K562 (cell line): ENCODE results near the gene LYPD5. TPM values are rescaled to one million over a fixed set of nuclear protein-coding genes. Genes with fewer than 3 reads are reported as not detected.

Source experiments
- ATF2 ChIP-seq: sonication (generic); formaldehyde crosslinking; IDR thresholded peaks from 2 replicates; pipeline ENCODE4 v1.8.1; 2022; ENCODE audit warnings: missing genetic modification reagents
- BRCA1 ChIP-seq, 2 experiments: fragments of 450-650 bp in 1 of 2; sonication (generic) in 1 of 2; formaldehyde crosslinking in 1 of 2; IDR thresholded peaks; 2 replicates each; pipeline versions ENCODE4 v1.5.0 to v1.6.1; 2017 to 2020; ENCODE audit warnings: mild to moderate bottlenecking in 1 of 2, missing genetic modification reagents in 1 of 2
- BRF2 ChIP-seq: IDR thresholded peaks from 3 replicates; pipeline ENCODE4 v1.6.1; 2011; ENCODE audit warnings: borderline replicate concordance, mild to moderate bottlenecking; ENCODE audit not compliant: insufficient read length, insufficient read depth
- CHD2 ChIP-seq: IDR thresholded peaks from 2 replicates; pipeline ENCODE4 v1.6.1; 2011; ENCODE audit warnings: low read depth, low read length
- ETV5 ChIP-seq: sonication (generic); formaldehyde crosslinking; IDR thresholded peaks from 2 replicates; pipeline ENCODE4 v1.4.0; 2020; ENCODE audit warnings: low read depth, mild to moderate bottlenecking, missing genetic modification reagents
- HNRNPK ChIP-seq: fragments of 200-400 bp; formaldehyde crosslinking; IDR thresholded peaks from one replicate; pipeline ENCODE4 v1.6.1; 2018; ENCODE audit warnings: mild to moderate bottlenecking, low read depth, low read length; ENCODE audit not compliant: poor library complexity, severe bottlenecking
- KLF16 ChIP-seq: IDR thresholded peaks from 2 replicates; pipeline ENCODE4 v1.6.1; 2016; ENCODE audit warnings: antibody characterized with exemption
- L3MBTL2 ChIP-seq: fragments of 450-650 bp; IDR thresholded peaks from 2 replicates; pipeline ENCODE4 v1.6.1; 2016; ENCODE audit warnings: mild to moderate bottlenecking, moderate library complexity
- LEF1 ChIP-seq: fragments of 450-650 bp; IDR thresholded peaks from 2 replicates; pipeline ENCODE4 v1.6.1; 2016; ENCODE audit warnings: mild to moderate bottlenecking
- PCBP1 ChIP-seq: fragments of 200-400 bp; formaldehyde crosslinking; IDR thresholded peaks from 2 replicates; pipeline ENCODE4 v1.6.1; 2018; ENCODE audit warnings: mild to moderate bottlenecking, low read depth, low read length; ENCODE audit not compliant: poor library complexity, severe bottlenecking
- POLR3A ChIP-seq: IDR thresholded peaks from 2 replicates; pipeline ENCODE4 v1.6.1; 2011; ENCODE audit warnings: borderline replicate concordance, mild to moderate bottlenecking, moderate library complexity; ENCODE audit not compliant: insufficient read length, insufficient read depth; ENCODE audit errors: extremely low read depth
- RB1 ChIP-seq: fragments of 450-650 bp; IDR thresholded peaks from 2 replicates; pipeline ENCODE4 v1.6.1; 2017; ENCODE audit warnings: low read depth, mild to moderate bottlenecking
- SMC3 ChIP-seq: conservative IDR thresholded peaks from 2 replicates; pipeline ENCODE4 v1.6.1; 2011; ENCODE audit warnings: low read depth, low read length, improper control_type of control experiment; ENCODE audit not compliant: insufficient read depth
- SRSF1 ChIP-seq: fragments of 200-400 bp; formaldehyde crosslinking; IDR thresholded peaks from 2 replicates; pipeline ENCODE4 v1.6.1; 2017; ENCODE audit warnings: mild to moderate bottlenecking, low read depth, low read length, moderate library complexity
- TAL1 ChIP-seq: fragments of 450-650 bp; IDR thresholded peaks from 2 replicates; pipeline ENCODE4 v1.6.1; 2016; ENCODE audit warnings: mild to moderate bottlenecking
- ZBTB12 ChIP-seq: fragments of 250-450 bp; sonication (Bioruptor Pico); IDR thresholded peaks from 2 replicates; pipeline ENCODE4 v1.4.0; 2020
- ZNF175 ChIP-seq: fragments of 200-800 bp; sonication (Bioruptor generic); IDR thresholded peaks from 2 replicates; pipeline ENCODE4 v1.6.1; 2016; ENCODE audit warnings: low read depth, mild to moderate bottlenecking, missing genetic modification characterization, missing compliant biosample characterization
- ZNF23 ChIP-seq: fragments of 250-450 bp; sonication (Bioruptor Pico); IDR thresholded peaks from 2 replicates; pipeline ENCODE4 v1.4.0; 2020; ENCODE audit warnings: mild to moderate bottlenecking
- ZNF277 ChIP-seq: fragments of 250-450 bp; sonication (Bioruptor Pico); IDR thresholded peaks from 2 replicates; pipeline ENCODE4 v1.8.0; 2022; ENCODE audit warnings: inconsistent platforms, mild to moderate bottlenecking, moderate library complexity, borderline replicate concordance
- ZNF282 ChIP-seq: sonication (generic); formaldehyde crosslinking; IDR thresholded peaks from 2 replicates; pipeline ENCODE4 v1.8.1; 2023; ENCODE audit warnings: missing genetic modification reagents
- ZNF586 ChIP-seq: fragments of 450-650 bp; formaldehyde crosslinking; conservative IDR thresholded peaks from 2 replicates; pipeline ENCODE4 v1.4.0; 2020; ENCODE audit warnings: mild to moderate bottlenecking, moderate library complexity
- polyA plus RNA-seq, 8 experiments: library from polyadenylated mRNA; depleted of rRNA in 4 of 8; stranded (reverse) in 5 of 8; unstranded in 3 of 8; fragments of >200 nt; fragmentation: Nextera tagmentation in 2 of 8; fragmentation: Illumina TruSeq in 1 of 8; extraction: Ambion mirVana in 2 of 8; extraction: Trizol in 1 of 8; gene quantifications; 2 replicates each; pipeline versions ENCODE4 v1.2.1 to v1.2.3, GENCODE V29; 2011 to 2014; ENCODE audit warnings: inconsistent platforms in 1 of 8, missing spikeins in 1 of 8
- total RNA-seq, 7 experiments: library from RNA; depleted of rRNA in 6 of 7; stranded (reverse); fragments of >200 nt in 6 of 7; fragmentation: Illumina TruSeq in 2 of 7; extraction: Trizol in 2 of 7; gene quantifications; 2 replicates each; pipeline versions ENCODE4 v1.2.1 to v1.2.3, GENCODE V29; 2011 to 2021; ENCODE audit warnings: low replicate concordance in 1 of 7

Gene LYPD5
- total and polyA plus RNA-seq, 9 of the 15 experiments (the other 6 are each of a cell fraction or from before 2014, with no cell fraction given), result 0.03 to 0.22 (median 0.10) TPM; not detected in 3

- TF ChIP-seq PCBP1 (no peak), SMC3 (peak; percentile 92), SRSF1 (no peak), ETV5 (CRISPR knock-in tag) (no peak), ZNF277 (no peak), ATF2 (CRISPR knock-in tag) (no peak), ZBTB12 (no peak), ZNF23 (CRISPR knock-in tag) (no peak), LEF1 (no peak; the same call in 1 of the 2 replicates), ZNF282 (CRISPR knock-in tag) (no peak), RB1 (peak; percentile 90), L3MBTL2 (peak; percentile 40; the same call in 1 of the 2 replicates), BRCA1 (IDR thresholded peaks at IDR 0.05) (no peak), BRCA1 (CRISPR knock-in tag; IDR thresholded peaks at IDR 0.05) (no peak), ZNF175 (CRISPR knock-in tag) (no peak), BRF2 (no peak), HNRNPK (no peak), TAL1 (no peak), KLF16 (peak; percentile 75), POLR3A (no peak), ZNF586 (CRISPR knock-in tag) (no peak), CHD2 (no peak)
Observed at GRCh38 chr19:43784981-43785808, 17.1 kb downstream of the LYPD5 start (continued).
